Activated T-cell treated with anti-CD3 and anti-CD28 coated beads, Interleukin-2, amount 50 U/mL, for 4 hours (primary cell): ENCODE data around the gene CTAG2. TPM values are rescaled to one million over a fixed set of nuclear protein-coding genes. Genes with fewer than 3 reads are reported as not detected.
"Not testable (repeated sequence)": the region's sequence is repeated elsewhere in the genome, so short reads cannot be mapped to it uniquely, and the experiment has no call there.

Experiments used
- ATAC-seq, 2 donors: fragments of 200-7000 bp; cut with Tn5 transposase; one replicate each; pipeline ENCODE4 v1.10.0; 2021
- DNase-seq: peaks from one replicate; pipeline ENCODE4 v3.0.0-alpha.2; 2020
- H3K27me3 Mint-ChIP-seq: one replicate; pipeline ENCODE4 v1.8.0; 2021; ENCODE audit warnings: low read depth, mixed read lengths
- H3K36me3 Mint-ChIP-seq: one replicate; pipeline ENCODE4 v1.8.0; 2022; ENCODE audit warnings: mixed read lengths; ENCODE audit not compliant: insufficient read depth
- H3K4me1 Mint-ChIP-seq: one replicate; pipeline ENCODE4 v1.8.0; 2021; ENCODE audit warnings: low read depth, mixed read lengths
- H3K4me3 Mint-ChIP-seq: one replicate; pipeline ENCODE4 v1.8.0; 2021; ENCODE audit warnings: mild to moderate bottlenecking, moderate library complexity, mixed read lengths
- H3K9me3 Mint-ChIP-seq: one replicate; pipeline ENCODE4 v1.8.0; 2021; ENCODE audit warnings: mixed read lengths
- total RNA-seq, 3 donors: library from RNA; stranded (reverse); gene quantifications; one replicate each; pipeline ENCODE4 v1.2.1, GENCODE V29; 2021

Gene CTAG2
- total RNA-seq, 3 donors from 2014 or later: 6.1 TPM; not detected in 2

DNA sequence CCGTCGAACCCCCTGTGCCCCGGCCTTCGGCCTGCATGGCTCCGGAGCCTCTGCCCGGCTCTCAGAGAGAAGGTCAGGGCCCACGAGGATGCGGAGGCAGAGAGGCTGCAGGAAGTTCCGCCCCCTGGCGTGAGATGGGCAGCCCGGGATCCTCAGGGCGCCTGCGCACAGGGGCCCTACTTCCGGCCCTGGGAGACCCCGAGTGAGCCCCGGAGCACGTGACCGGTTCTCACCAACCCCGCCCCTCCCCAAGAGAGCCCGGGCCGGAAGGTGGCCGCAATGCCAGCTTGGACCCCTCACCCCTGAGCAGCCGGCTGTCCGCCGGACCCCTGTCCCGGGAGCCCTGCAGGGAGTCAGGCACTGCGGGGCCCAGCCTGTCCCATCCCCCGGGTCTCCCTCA, 34.2 kb downstream of the CTAG2 start, which contains the start of gene CTAG1B:
TSS of gene CTAG1B (minus strand) at position 101 of the 400 bp plus-strand sequence. CDS start at position 37, 64 bp downstream.
- not testable (repeated sequence) for H3K4me1 Mint-ChIP-seq, H3K36me3 Mint-ChIP-seq, H3K4me3 Mint-ChIP-seq, ATAC-seq, H3K9me3 Mint-ChIP-seq, H3K27me3 Mint-ChIP-seq, DNase-seq

DNA sequence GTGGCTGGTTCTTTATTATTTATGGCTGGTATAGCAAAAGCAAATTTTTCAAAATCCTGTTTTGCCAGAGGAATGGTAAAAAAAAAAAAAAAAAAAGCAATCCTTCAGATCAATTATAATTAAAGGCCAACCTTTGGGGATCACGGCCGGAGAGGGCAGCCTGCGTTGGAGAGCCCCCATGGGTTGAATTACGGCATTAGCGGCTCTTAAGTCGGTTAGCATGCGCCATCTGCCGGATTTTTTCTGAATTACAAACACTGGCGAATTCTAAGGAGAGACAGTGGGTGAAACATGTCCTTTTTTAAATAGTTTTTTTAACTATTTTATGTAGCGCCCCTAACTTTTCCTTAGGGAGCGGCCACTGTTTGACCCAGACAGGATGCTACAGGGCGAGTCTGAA, 39.8 kb downstream of the CTAG2 start:
- not testable (repeated sequence) for ATAC-seq, H3K36me3 Mint-ChIP-seq, H3K9me3 Mint-ChIP-seq, H3K4me1 Mint-ChIP-seq, H3K27me3 Mint-ChIP-seq, H3K4me3 Mint-ChIP-seq, DNase-seq

GRCh38 chrX:154611146-154611545, 42.2 kb downstream of the CTAG2 start:
- not testable (repeated sequence) for H3K4me3 Mint-ChIP-seq, H3K27me3 Mint-ChIP-seq, DNase-seq, ATAC-seq, H3K9me3 Mint-ChIP-seq, H3K36me3 Mint-ChIP-seq, H3K4me1 Mint-ChIP-seq

DNA sequence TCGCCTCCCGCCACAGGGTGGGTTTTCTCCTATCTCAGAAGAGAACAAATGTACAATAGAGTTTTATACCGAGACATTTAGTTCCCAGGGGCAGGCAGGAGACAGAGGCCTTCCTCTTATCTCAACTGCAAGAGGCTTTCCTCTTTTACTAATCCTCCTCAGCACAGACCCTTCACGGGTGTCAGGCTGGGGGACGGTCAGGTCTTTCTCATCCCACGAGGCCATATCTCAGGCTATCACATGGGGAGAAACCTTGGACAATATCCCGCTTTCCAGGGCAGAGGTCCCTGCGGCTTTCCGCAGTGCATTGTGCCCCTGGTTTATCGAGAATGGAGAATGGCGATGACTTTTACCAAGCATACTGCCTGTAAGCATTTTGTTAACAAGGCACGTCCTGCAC, 44.6 kb downstream of the CTAG2 start:
- H3K27me3 Mint-ChIP-seq, DNase-seq, H3K4me1 Mint-ChIP-seq, H3K9me3 Mint-ChIP-seq, H3K4me3 Mint-ChIP-seq, H3K36me3 Mint-ChIP-seq, ATAC-seq: not testable (repeated sequence)

GRCh38 chrX:154607976-154608375, 45.4 kb downstream of the CTAG2 start:
- H3K4me3 Mint-ChIP-seq, H3K36me3 Mint-ChIP-seq, DNase-seq, H3K27me3 Mint-ChIP-seq, H3K9me3 Mint-ChIP-seq, ATAC-seq, H3K4me1 Mint-ChIP-seq: not testable (repeated sequence)

DNA sequence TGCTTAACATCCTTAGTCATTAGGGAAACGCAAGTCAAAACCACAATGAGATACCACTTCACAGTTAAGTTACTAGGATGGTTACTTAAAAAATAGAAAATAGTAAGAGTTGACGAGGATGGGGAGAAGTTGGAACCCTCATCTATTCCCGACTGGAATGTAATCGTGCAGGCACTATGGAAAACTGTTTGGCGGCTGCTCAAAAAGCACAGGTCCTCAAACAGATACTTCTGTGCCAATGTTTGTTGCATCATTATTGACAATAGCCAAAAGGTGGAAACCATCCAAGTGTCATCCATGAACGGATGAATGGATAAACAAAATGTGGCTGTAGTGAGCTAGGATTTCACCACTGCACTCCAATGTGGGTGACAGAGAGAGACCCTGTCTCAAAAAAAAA, 46.0 kb downstream of the CTAG2 start:
- Mint-ChIP-seq H3K9me3 (no peaks in the 10 kb centered on the region), H3K4me3 (no peak overlapping the region), H3K27me3 (peaks cover 2% of the 10 kb centered on the region), H3K4me1 (peaks cover 6% of the 10 kb centered on the region), H3K36me3 (no peaks in the 10 kb centered on the region)
- ATAC-seq: no peak
- DNase-seq: no peak

- DNase-seq: no peak
- peaks cover 4% of the 10 kb centered on the region for H3K27me3 Mint-ChIP-seq
- H3K4me1 Mint-ChIP-seq: peaks cover 6% of the 10 kb centered on the region
- H3K4me3 Mint-ChIP-seq: no peak overlapping the region
- no peaks in the 10 kb centered on the region for H3K9me3 Mint-ChIP-seq
- no peak for ATAC-seq
- no peaks in the 10 kb centered on the region for H3K36me3 Mint-ChIP-seq
Measured at GRCh38 chrX:154605566-154605965, 47.8 kb downstream of the CTAG2 start.

DNA sequence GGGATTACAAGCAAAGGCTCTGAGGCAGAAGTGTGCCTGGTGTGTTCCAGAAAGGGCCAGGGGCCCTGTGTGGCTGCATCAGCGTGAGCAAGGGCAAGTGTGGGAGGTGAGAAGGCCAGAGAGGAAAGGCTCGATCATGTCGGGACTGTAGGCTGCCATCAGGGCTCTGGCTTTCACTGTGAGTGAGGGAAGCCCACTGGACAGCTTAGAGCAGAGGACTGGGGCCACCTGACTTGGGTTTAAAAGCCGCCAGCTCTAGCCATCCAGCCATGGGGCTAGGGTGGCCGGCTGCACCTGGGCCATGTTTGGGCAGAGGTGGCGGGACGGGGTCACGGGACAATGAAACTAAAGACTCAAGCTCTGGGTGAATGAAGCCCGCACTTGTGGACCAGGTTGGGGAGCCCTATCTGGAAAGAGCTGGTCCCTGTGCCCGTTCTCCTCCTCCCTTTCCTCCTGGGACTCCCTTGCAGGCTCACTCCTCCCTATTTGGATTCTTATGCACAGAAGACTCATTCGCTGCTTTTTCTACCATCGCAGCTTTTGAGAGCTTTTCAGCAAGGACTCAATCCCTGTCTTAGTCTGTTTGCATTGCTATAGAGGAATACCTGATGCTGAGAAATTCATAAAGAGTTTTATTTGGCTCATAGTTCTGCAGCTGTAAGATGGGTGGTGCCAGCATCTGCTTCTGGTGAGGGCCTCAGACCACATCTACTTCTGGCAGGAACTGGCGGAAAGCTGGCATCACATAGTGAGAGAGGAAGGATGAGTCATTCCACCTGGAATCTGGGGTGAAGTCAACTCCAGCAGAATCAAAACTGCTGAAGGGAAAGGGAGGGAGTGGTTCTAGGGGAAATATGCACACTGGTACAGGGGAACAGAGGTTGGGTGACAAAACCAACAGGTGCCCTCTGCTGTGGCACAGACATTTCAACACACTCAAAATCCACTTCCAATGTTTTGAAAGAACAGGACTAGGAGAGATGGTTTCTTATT, 49.6 kb downstream of the CTAG2 start:
- Mint-ChIP-seq H3K27me3 (peaks cover 6% of the 10 kb centered on the region), H3K4me1 (peaks cover 6% of the 10 kb centered on the region), H3K36me3 (no peaks in the 10 kb centered on the region), H3K9me3 (no peaks in the 10 kb centered on the region), H3K4me3 (no peak overlapping the region)
- DNase-seq (no peak), ATAC-seq (no peak)

DNA sequence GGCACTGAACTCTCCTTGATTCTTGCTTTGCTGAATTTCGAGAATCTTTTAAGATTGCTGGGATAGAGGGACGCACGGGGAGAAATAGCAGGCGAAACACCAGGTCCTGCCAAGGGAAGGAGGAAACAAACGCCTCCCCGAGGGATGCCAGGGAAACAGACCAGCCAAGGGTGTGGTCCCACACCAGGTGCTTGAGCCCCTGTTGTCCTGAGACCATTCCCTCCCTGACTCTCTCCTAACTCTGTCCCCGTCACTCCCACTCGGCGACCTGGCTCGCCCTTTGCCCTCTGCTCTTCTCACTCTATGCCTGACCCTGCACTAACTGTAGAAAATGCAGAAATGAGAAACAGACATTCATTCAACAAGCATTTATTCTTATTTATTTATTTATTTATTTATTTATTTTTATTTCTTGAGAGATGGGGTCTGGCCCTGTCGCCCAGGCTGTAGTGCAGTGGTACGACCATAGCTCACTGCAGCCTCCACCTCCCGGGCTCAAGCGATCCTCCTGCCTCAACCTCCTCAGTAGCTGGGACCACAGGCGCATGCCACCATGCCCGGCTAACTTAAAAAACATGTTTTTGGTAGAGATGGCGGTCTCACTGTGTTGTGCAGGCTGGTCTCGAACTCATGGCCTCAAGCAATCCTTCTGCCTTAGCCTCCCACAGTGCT, 50.5 kb downstream of the CTAG2 start:
- H3K27me3 Mint-ChIP-seq: peaks cover 6% of the 10 kb centered on the region

DNA sequence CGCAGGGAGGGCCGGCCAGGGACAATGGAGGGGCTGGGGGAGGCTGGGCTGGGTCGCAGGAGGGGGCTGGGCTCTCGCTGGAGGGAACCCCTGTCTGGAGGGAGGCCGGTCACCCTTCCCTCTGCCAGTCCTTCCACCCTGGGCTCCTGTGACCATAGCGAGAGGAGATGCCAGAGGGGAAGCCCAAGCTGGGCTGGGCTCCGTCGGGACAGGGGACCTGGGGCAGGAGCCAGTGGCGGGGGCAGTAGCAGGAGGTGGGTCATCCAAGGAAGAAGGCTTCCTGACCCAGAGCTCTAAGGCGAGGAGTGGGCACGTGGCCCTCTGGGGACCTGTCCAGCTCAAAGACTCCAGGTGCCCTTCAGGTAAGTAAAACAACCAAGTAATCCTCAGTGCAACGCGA, 51.2 kb downstream of the CTAG2 start:
- Mint-ChIP-seq H3K9me3 (no peaks in the 10 kb centered on the region), H3K4me3 (no peak overlapping the region), H3K27me3 (peaks cover 6% of the 10 kb centered on the region), H3K4me1 (peaks cover 6% of the 10 kb centered on the region), H3K36me3 (no peaks in the 10 kb centered on the region)
- ATAC-seq: no peak
- DNase-seq: no peak

More for the DNA sequence above, 50.5 kb downstream of the CTAG2 start:
- H3K4me3 Mint-ChIP-seq: no peak overlapping the region
- no peaks in the 10 kb centered on the region for H3K9me3 Mint-ChIP-seq
- H3K36me3 Mint-ChIP-seq: no peaks in the 10 kb centered on the region
- peaks cover 6% of the 10 kb centered on the region for H3K4me1 Mint-ChIP-seq
- no peak for DNase-seq
- ATAC-seq: no peak

Other genes with a start within 250 kb of the CTAG2 start
- gene DNASE1L1, start 244.3 kb downstream of the CTAG2 start, total RNA-seq: 1 to 10 TPM; 4.0 to 7.3 (median 5.1) TPM
- 10 to 100 TPM; 37.9 to 39.3 (median 38.2) TPM for gene TAFAZZIN, start 242.0 kb downstream of the CTAG2 start, total RNA-seq
- gene ATP6AP1, start 224.9 kb downstream of the CTAG2 start, total RNA-seq: 10 to 100 TPM; 33.7 to 42.2 (median 40.8) TPM
- gene GDI1, start 216.4 kb downstream of the CTAG2 start, total RNA-seq: 100 to 1,000 TPM; 107 to 126 (median 116) TPM
- gene FAM50A, start 209.4 kb downstream of the CTAG2 start, total RNA-seq: 10 to 100 TPM; 60.2 to 61.9 (median 61.6) TPM
- gene PLXNA3, start 195.3 kb downstream of the CTAG2 start, total RNA-seq: 10 to 100 TPM; 26.6 to 33.8 (median 27.6) TPM
- 10 to 100 TPM; 76.1 to 89.9 (median 88.1) TPM for gene LAGE3, start 174.3 kb downstream of the CTAG2 start, total RNA-seq
- 10 to 100 TPM; 51.5 to 63.2 (median 59.1) TPM for gene UBL4A, start 167.0 kb downstream of the CTAG2 start, total RNA-seq
- gene SLC10A3, start 162.9 kb downstream of the CTAG2 start, total RNA-seq: 10 to 100 TPM; 31.3 to 32.0 (median 31.9) TPM
- gene FAM3A, start 137.3 kb downstream of the CTAG2 start, total RNA-seq: 10 to 100 TPM; 30.4 to 40.7 (median 30.8) TPM
- 100 to 1,000 TPM; 101 to 105 (median 102) TPM for gene G6PD, start 106.7 kb downstream of the CTAG2 start, total RNA-seq
- 10 to 100 TPM; 44.3 to 51.6 (median 45.3) TPM for gene IKBKG, start 106.0 kb downstream of the CTAG2 start, total RNA-seq
- gene CTAG1A, start 68.4 kb downstream of the CTAG2 start, total RNA-seq: not detected
- not detected for gene CTAG1B, start 34.3 kb downstream of the CTAG2 start, total RNA-seq
- gene GAB3, start 97.5 kb upstream of the CTAG2 start, total RNA-seq: 1 to 10 TPM; 1.5 to 2.5 (median 2.0) TPM
- gene DKC1, start 109.3 kb upstream of the CTAG2 start, total RNA-seq: 100 to 1,000 TPM; 269 to 289 (median 286) TPM
- gene MPP1, start 151.9 kb upstream of the CTAG2 start, total RNA-seq: 1 to 10 TPM; 8.0 to 8.8 (median 8.0) TPM
- not detected for gene SMIM9, start 181.1 kb upstream of the CTAG2 start, total RNA-seq
- 10 to 100 TPM; 44.3 to 64.1 (median 54.8) TPM for gene F8A1, start 232.8 kb upstream of the CTAG2 start, total RNA-seq